ENCODE results near the gene CNEP1R1. TPM values are rescaled to one million over a fixed set of nuclear protein-coding genes. Genes with fewer than 3 reads are reported as not detected.

CNEP1R1 gene
- total RNA-seq, result 27.1 and 30.1 TPM in 2 replicates

GRCh38 chr16:50024684-50025536, at the start of gene CNEP1R1:
CNEP1R1 (plus strand) TSS chr16:50025225; CDS start chr16:50025316, 91 bp downstream.
- peak; percentile 99 for DNase-seq (ENCODE audit: insufficient read length, low spot score, missing footprints)
- TF ChIP-seq CTCF (IDR thresholded peaks at IDR 0.05; ENCODE audit: extremely low read depth, low read depth, low read length), result peak; percentile 99
- Histone ChIP-seq H3K27me3 (ENCODE audit: insufficient read depth, low read length) (peaks cover 4% of the 10 kb centered on the region), H3K4me3 (ENCODE audit: insufficient read depth, low read length) (peak within 1 kb of the TSS; percentile 72), H2AFZ (ENCODE audit: low read length) (peak within 1 kb of the TSS; percentile 94), H4K20me1 (ENCODE audit: insufficient read depth, low read length) (no peaks in the 10 kb centered on the region), H3K36me3 (ENCODE audit: insufficient read depth, low read length) (peaks cover 6% of the 10 kb centered on the region), H3K27ac (ENCODE audit: low read depth, low read length) (peak within 1 kb of the TSS; percentile 14), H3K4me1 (ENCODE audit: insufficient read depth, low read length) (peaks cover 8% of the 10 kb centered on the region), H3K9me3 (ENCODE audit: low read depth, low read length) (no peaks in the 10 kb centered on the region), H3K79me2 (ENCODE audit: insufficient read depth, low read length) (peaks cover 42% of the 10 kb centered on the region), H3K4me2 (ENCODE audit: insufficient read depth, low read length) (peak within 1 kb of the TSS; percentile 88)

- H3K4me3 ChIP-seq (ENCODE audit: insufficient read depth, low read length), result no peak overlapping the region
- no peaks in the 10 kb centered on the region for H3K4me1 ChIP-seq (ENCODE audit: insufficient read depth, low read length)
- H3K27me3 ChIP-seq (ENCODE audit: insufficient read depth, low read length), result no peaks in the 10 kb centered on the region
- H3K27ac ChIP-seq (ENCODE audit: low read depth, low read length), result no peak overlapping the region
- no peak overlapping the region for H3K4me2 ChIP-seq (ENCODE audit: insufficient read depth, low read length)
- no peaks in the 10 kb centered on the region for H4K20me1 ChIP-seq (ENCODE audit: insufficient read depth, low read length)
- no peaks in the 10 kb centered on the region for H3K36me3 ChIP-seq (ENCODE audit: insufficient read depth, low read length)
- H2AFZ ChIP-seq (ENCODE audit: low read length), result no peak overlapping the region
- no peak for TF ChIP-seq CTCF (IDR thresholded peaks at IDR 0.05; ENCODE audit: extremely low read depth, low read depth, low read length)
- H3K79me2 ChIP-seq (ENCODE audit: insufficient read depth, low read length), result no peaks in the 10 kb centered on the region
- no peak for DNase-seq (ENCODE audit: insufficient read length, low spot score, missing footprints)
- H3K9me3 ChIP-seq (ENCODE audit: low read depth, low read length), result no peaks in the 10 kb centered on the region
Observed at GRCh38 chr16:49977427-49977826, 47.6 kb upstream of the CNEP1R1 start.

GRCh38 chr16:49978569-49979326, 46.3 kb upstream of the CNEP1R1 start:
- no peak overlapping the region for H3K27ac ChIP-seq (ENCODE audit: low read depth, low read length)
- no peaks in the 10 kb centered on the region for H4K20me1 ChIP-seq (ENCODE audit: insufficient read depth, low read length)
- no peaks in the 10 kb centered on the region for H3K36me3 ChIP-seq (ENCODE audit: insufficient read depth, low read length)
- no peak for TF ChIP-seq CTCF (IDR thresholded peaks at IDR 0.05; ENCODE audit: extremely low read depth, low read depth, low read length)
- no peaks in the 10 kb centered on the region for H3K4me1 ChIP-seq (ENCODE audit: insufficient read depth, low read length)
- no peak for DNase-seq (ENCODE audit: insufficient read length, low spot score, missing footprints)
- no peaks in the 10 kb centered on the region for H3K79me2 ChIP-seq (ENCODE audit: insufficient read depth, low read length)
- H2AFZ ChIP-seq (ENCODE audit: low read length), result no peak overlapping the region
- H3K4me3 ChIP-seq (ENCODE audit: insufficient read depth, low read length), result no peak overlapping the region
- H3K4me2 ChIP-seq (ENCODE audit: insufficient read depth, low read length), result no peak overlapping the region
- H3K27me3 ChIP-seq (ENCODE audit: insufficient read depth, low read length), result no peaks in the 10 kb centered on the region
- H3K9me3 ChIP-seq (ENCODE audit: low read depth, low read length), result no peaks in the 10 kb centered on the region

- Histone ChIP-seq H3K27me3 (ENCODE audit: insufficient read depth, low read length) (no peaks in the 10 kb centered on the region), H3K36me3 (ENCODE audit: insufficient read depth, low read length) (no peaks in the 10 kb centered on the region), H3K9me3 (ENCODE audit: low read depth, low read length) (no peaks in the 10 kb centered on the region), H3K4me1 (ENCODE audit: insufficient read depth, low read length) (no peaks in the 10 kb centered on the region), H2AFZ (ENCODE audit: low read length) (no peak overlapping the region), H3K27ac (ENCODE audit: low read depth, low read length) (no peak overlapping the region), H3K79me2 (ENCODE audit: insufficient read depth, low read length) (no peaks in the 10 kb centered on the region), H3K4me3 (ENCODE audit: insufficient read depth, low read length) (no peak overlapping the region), H4K20me1 (ENCODE audit: insufficient read depth, low read length) (no peaks in the 10 kb centered on the region), H3K4me2 (ENCODE audit: insufficient read depth, low read length) (no peak overlapping the region)
- no peak for TF ChIP-seq CTCF (IDR thresholded peaks at IDR 0.05; ENCODE audit: extremely low read depth, low read depth, low read length)
- DNase-seq (ENCODE audit: insufficient read length, low spot score, missing footprints), result no peak
Observed at GRCh38 chr16:49980166-49980565, 44.9 kb upstream of the CNEP1R1 start.
